Effector memory CD8-positive, alpha-beta T cell (primary cell): ENCODE data around the gene PCSK4.
"Not testable (repeated sequence)": the region's sequence is repeated elsewhere in the genome, so short reads cannot be mapped to it uniquely, and the experiment has no call there.

Source experiments
- ATAC-seq: fragments of 150-1000 bp; cut with Tn5 transposase; replicated peaks from 2 replicates; pipeline ENCODE4 v1.10.0; 2021; ENCODE audit warnings: mild to moderate bottlenecking, moderate library complexity
- DNase-seq, 3 experiments: peaks; one replicate each; pipeline ENCODE4 v3.0.0; 2021
- H3K27ac Mint-ChIP-seq, 2 donors: one replicate each; pipeline ENCODE4 v1.8.0; 2022; ENCODE audit warnings: mild to moderate bottlenecking in 2 of 2, mixed read lengths in 2 of 2, moderate library complexity in 2 of 2
- H3K27me3 Mint-ChIP-seq, 2 donors: one replicate each; pipeline ENCODE4 v1.8.0; 2022; ENCODE audit warnings: mixed read lengths in 2 of 2
- H3K36me3 Mint-ChIP-seq: one replicate; pipeline ENCODE4 v1.8.0; 2022; ENCODE audit warnings: mild to moderate bottlenecking, moderate library complexity, mixed read lengths; ENCODE audit not compliant: insufficient read depth
- H3K4me1 Mint-ChIP-seq, 2 donors: one replicate each; pipeline ENCODE4 v1.8.0; 2022; ENCODE audit warnings: low read depth in 2 of 2, mixed read lengths in 2 of 2
- H3K4me3 Mint-ChIP-seq, 2 donors: one replicate each; pipeline ENCODE4 v1.8.0; 2022; ENCODE audit warnings: mild to moderate bottlenecking in 2 of 2, mixed read lengths in 2 of 2, moderate library complexity in 2 of 2
- H3K9me3 Mint-ChIP-seq, 2 donors: one replicate each; pipeline ENCODE4 v1.8.0; 2022; ENCODE audit warnings: mixed read lengths in 2 of 2

The PCSK4 gene

DNA sequence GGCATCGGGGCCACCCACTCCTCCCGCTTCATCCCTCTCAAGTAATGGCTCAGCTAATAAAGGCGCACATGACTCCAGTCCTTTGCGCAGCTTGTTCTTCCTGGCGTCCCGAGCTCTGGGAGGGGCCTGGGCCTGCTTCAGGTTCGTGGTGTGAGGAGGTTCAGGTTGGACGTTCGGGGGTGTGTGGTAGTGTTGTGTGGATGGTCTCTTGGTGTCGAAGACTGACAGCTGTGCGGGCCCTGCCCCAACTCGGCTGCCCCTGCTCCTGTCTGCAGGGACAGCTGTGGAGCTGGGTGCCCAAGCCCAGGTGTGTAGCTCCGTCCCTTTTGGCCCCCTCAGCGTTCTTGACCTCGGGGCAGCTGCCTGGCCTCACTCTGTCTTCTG lies 49.7 kb downstream of the PCSK4 start:
- peak overlapping the region; percentile 98 to 99 for H3K4me3 Mint-ChIP-seq
- H3K4me1 Mint-ChIP-seq = peaks cover 26 to 30% of the 10 kb centered on the region in 2 donors
- H3K36me3 Mint-ChIP-seq = peaks cover 78% of the 10 kb centered on the region
- no peaks in the 10 kb centered on the region for H3K9me3 Mint-ChIP-seq
- H3K27me3 Mint-ChIP-seq = no peaks in the 10 kb centered on the region
- ATAC-seq (no peak), DNase-seq (no peak)
- H3K27ac Mint-ChIP-seq = no peak overlapping the region

DNA sequence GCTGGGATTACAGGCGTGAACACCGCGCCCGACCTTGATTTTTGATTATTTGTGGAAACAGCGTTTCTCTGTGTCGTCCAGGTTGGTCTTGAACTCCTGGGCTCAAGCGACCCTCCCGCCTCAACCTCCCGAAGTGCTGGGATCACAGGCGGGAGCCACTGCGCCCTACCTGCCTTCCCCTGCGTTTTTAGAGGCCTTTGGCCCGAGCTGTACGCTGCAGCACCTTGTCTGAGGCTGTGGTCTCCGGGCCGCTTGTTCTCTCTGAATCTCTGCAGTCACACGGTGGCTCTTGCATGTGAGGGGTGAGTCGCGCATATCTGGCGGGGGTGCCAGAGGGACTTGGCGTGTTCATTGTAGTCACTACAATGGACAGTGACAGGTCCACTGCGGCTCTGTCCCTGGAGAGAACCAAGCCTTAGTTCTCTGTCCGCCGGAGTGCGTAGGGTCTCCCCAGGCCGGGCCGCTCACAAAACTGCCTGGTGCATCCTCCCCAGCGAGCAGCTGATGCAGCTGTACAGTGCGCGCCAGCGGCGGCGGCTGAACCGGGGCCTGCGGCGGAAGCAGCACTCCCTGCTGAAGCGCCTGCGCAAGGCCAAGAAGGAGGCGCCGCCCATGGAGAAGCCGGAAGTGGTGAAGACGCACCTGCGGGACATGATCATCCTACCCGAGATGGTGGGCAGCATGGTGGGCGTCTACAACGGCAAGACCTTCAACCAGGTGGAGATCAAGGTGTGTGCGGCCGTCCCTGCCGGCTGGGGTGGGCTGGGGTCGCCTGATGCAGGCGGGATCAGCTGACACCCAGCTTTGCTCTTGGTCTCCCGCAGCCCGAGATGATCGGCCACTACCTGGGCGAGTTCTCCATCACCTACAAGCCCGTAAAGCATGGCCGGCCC lies 50.4 kb downstream of the PCSK4 start:
- Mint-ChIP-seq H3K4me1 (peaks cover 25 to 28% of the 10 kb centered on the region in 2 donors), H3K27ac (peak overlapping the region; percentile 100), H3K4me3 (peak overlapping the region; percentile 98 to 99), H3K36me3 (peaks cover 75% of the 10 kb centered on the region)
- H3K9me3 Mint-ChIP-seq, DNase-seq, H3K27me3 Mint-ChIP-seq, ATAC-seq: not testable (repeated sequence)

DNA sequence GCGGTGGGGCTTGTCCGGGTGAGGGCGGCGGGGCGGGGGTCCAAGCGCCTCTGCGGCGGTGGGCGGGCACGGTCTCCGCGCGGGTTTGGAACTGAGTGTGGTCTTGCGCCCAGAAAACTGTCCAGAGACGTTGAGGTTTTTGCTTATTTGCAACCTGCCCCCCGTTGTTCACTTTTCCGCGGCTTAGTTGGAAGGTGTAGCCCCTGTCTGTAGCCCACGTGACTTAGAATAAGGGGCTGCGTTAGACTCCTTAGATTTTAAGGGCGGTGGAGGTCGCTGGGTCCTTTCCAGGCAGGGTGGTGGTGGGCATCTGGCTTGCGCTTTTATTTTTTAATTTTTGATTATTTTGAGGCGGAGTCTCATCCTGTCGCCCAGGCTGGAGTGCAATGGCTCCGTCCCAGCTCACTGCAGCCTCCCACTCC lies 51.2 kb downstream of the PCSK4 start:
- no peak for DNase-seq
- peaks cover 74% of the 10 kb centered on the region for H3K36me3 Mint-ChIP-seq
- H3K9me3 Mint-ChIP-seq = no peaks in the 10 kb centered on the region
- peaks cover 23 to 26% of the 10 kb centered on the region in 2 donors for H3K4me1 Mint-ChIP-seq
- H3K27me3 Mint-ChIP-seq = no peaks in the 10 kb centered on the region
- H3K27ac Mint-ChIP-seq = peak overlapping the region; percentile 100
- ATAC-seq = no peak
- peak overlapping the region; percentile 98 to 99 for H3K4me3 Mint-ChIP-seq

DNA sequence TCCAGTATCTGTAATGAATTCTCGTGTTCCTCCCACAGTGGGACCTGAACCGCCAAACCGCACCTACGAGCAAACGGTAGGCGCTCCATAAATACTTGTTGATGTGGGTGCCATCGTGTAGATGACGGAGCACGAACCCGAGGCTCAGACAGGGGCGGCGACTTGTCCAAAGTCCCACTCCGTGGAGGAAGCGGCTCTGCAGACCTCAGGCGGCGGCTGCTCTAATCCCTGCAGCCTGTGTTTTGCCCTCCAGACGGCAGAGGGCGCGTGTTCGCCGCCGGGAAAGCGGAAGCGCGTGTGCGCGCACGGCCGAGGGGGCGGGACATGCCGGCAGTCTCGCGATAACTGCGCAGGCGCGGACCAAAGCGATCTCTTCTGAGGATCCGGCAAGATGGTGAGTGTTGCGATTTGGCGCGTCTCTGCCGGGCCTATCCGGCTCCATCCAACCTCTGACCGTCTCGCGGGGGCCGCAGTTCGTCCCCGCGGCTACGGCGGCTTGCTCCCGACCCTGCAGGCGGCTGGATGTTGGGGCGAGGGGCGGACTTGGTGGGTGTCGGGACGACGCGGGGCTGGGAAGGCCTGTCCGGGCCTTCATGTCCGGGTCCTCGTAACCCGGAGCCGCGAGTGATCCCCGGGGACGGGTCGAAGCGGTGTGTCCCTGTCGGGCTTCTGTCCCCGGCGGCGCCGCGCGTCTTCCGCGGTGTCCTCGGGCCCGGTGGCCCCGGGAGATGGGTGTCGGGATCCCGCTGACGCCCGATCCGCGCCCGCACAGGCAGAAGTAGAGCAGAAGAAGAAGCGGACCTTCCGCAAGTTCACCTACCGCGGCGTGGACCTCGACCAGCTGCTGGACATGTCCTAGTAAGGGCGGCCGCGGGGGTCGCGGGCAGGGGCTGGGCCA lies 51.9 kb downstream of the PCSK4 start, which contains the start of gene RPS15:
TSS of gene RPS15 (plus strand) at position 362 of the 898 bp plus-strand sequence. CDS start at position 392, 30 bp downstream.
- Mint-ChIP-seq H3K27me3 (no peaks in the 10 kb centered on the region), H3K9me3 (no peaks in the 10 kb centered on the region), H3K27ac (peak within 1 kb of the TSS; percentile 100), H3K4me1 (peaks cover 23 to 26% of the 10 kb centered on the region in 2 donors), H3K4me3 (peak within 1 kb of the TSS; percentile 98 to 99), H3K36me3 (peaks cover 74% of the 10 kb centered on the region)
- ATAC-seq = peak; percentile 83
- DNase-seq = peak; percentile 95 to 96 (median 95)

DNA sequence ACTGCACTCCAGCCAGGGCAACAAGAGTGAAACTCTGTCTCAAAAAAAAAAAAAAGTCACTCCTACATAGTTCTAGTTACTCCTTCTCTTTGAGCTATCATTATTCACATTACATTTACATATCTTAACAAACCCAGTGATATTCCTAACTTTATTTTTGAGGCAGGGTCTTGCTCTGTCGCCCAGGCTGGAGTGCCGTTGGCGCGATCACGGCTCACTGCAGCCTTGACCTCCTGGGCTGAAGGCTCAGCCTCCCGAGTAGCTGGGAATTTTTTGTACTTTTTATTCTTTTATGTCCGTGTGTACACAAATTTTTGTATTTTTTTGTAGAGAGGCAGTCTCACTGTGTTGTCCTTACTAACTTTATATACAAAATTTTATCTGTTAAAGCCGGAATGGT lies 52.5 kb downstream of the PCSK4 start:
- H3K4me1 Mint-ChIP-seq = peaks cover 23 to 26% of the 10 kb centered on the region in 2 donors
- ATAC-seq (no peak), DNase-seq (no peak)
- no peaks in the 10 kb centered on the region for H3K9me3 Mint-ChIP-seq
- H3K27me3 Mint-ChIP-seq = no peaks in the 10 kb centered on the region
- peaks cover 74% of the 10 kb centered on the region for H3K36me3 Mint-ChIP-seq
- H3K4me3 Mint-ChIP-seq = peak overlapping the region; percentile 98 to 99
- peak overlapping the region in 1 of 2 donors; percentile 100 for H3K27ac Mint-ChIP-seq

DNA sequence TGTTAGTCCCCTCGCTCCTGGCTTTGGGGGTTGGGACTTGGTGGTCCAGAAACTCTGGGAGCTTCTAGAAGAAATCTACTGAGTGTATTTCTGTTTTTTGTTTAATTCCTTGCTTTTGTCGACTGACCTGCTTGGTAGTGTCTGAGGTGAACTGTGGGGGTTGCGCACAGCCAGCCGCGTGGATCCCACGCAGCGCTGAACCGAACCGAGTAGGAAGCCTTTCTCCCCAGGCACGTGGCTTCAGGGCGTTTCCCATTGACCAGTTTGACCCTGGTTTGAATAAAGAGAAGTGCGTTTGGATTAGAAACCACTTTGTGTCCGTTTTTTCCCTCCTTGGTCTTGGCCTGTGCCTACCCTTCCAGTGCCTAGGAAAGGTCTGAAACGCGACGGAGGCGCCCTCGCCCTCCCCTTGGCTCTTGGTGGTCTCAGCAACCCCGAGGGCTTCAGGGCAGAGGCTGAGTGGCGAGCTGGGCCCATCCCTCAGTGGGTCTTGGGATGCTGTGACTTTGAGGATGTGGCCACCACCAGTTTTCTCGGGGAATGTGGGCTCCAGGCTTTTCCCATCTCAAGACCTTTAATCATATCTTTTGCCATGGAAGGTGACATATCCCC lies 54.7 kb downstream of the PCSK4 start:
- DNase-seq (no peak), ATAC-seq (no peak)
- Mint-ChIP-seq H3K9me3 (no peaks in the 10 kb centered on the region), H3K4me1 (peaks cover 16 to 17% of the 10 kb centered on the region in 2 donors), H3K27me3 (no peaks in the 10 kb centered on the region), H3K4me3 (no peak overlapping the region), H3K36me3 (peaks cover 77% of the 10 kb centered on the region), H3K27ac (peak overlapping the region in 1 of 2 donors; percentile 71)

DNA sequence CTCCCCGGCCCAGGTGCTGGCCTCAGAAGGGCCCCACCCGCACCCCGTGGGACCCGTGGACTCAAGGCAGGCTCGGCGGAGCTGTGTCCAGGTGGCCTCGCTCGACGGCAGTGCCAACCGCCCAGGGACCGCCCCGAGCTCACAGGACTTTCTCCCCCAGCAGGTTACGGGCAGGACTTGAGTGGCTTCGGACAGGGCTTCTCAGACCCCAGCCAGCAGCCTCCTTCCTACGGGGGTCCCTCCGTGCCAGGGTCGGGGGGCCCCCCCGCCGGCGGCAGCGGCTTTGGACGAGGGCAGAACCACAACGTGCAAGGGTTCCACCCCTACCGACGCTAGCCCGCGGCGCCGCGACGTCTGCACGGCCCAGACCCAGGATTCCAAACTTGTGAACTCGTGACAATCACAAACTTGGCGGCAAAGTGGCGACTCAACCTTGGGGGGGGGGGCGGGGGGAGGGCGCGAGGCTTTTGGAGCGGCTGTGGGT lies 55.5 kb downstream of the PCSK4 start:
- Mint-ChIP-seq H3K9me3 (no peaks in the 10 kb centered on the region), H3K27me3 (no peaks in the 10 kb centered on the region), H3K27ac (no peak overlapping the region), H3K4me3 (no peak overlapping the region), H3K4me1 (peaks cover 10 to 11% of the 10 kb centered on the region in 2 donors), H3K36me3 (peaks cover 76% of the 10 kb centered on the region)
- no peak for ATAC-seq
- DNase-seq = no peak

DNA sequence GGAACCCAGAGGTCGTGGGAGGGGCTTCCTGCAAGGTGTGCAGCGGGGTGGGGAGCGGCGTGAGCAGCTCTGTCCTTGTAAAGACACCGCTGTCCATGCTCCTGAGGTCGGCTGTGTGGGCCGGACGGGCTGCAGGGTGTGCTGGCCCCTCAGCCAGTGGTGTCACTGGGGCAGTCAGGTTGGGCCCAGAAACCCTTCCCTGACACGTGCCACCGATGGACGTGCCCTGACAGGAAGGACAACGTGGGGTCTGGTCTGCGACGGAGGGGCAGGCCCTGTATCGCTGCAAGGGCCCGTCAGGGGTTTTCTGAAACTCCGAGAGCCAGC lies 56.1 kb downstream of the PCSK4 start:
- no peak for ATAC-seq
- DNase-seq = no peak
- H3K4me1 Mint-ChIP-seq = peaks cover 7 to 8% of the 10 kb centered on the region in 2 donors
- H3K27ac Mint-ChIP-seq = no peak overlapping the region
- no peaks in the 10 kb centered on the region for H3K27me3 Mint-ChIP-seq
- no peaks in the 10 kb centered on the region for H3K9me3 Mint-ChIP-seq
- H3K4me3 Mint-ChIP-seq = no peak overlapping the region
- peaks cover 75% of the 10 kb centered on the region for H3K36me3 Mint-ChIP-seq

DNA sequence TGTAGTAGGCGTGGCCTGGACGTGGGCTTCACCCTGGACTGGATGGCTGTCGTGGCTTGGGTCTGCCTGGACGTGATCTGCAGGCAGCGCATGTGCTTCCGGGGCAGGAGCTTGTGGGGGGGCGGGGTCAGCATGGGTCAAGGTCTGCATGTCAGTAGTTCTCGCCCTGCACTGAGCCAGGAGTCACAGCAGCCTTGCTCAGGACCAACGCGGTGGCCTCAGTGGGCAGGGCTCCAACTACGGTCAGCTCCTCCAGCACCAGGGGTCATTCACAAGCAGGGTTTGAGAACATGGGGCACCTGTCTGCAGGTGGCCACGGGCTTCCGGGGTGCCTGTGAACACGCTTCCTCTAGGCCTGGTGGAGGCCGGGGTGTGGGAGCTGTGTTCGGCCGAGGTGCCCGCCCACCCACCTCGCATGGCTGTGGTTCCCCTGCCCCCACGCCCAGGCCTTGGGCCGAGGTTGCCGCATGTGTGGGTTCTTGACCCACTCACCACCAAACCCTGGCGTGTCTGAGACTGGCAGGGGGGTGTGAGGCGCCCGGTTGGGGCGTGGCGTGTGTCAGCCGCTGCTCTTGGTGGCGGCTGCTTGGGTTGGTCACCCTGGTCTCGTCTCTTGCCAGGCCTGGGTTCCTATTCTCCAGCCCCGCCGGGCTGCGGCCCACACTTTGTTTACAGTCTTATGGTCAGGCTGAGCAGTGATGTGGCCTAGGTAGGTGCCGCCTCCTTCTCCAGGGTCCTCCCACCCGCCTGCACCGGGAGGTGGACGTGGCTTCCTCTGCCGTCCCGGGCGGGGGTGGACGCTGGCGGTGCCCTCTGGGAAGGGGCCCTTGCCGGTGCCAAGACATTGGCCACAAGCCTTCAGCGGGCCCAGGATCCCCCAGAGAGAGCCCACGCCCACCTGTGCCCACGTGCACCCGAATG lies 56.8 kb downstream of the PCSK4 start:
- Mint-ChIP-seq H3K9me3 (no peaks in the 10 kb centered on the region), H3K4me1 (peaks cover 7 to 8% of the 10 kb centered on the region in 2 donors), H3K27me3 (no peaks in the 10 kb centered on the region), H3K27ac (no peak overlapping the region), H3K36me3 (peaks cover 75% of the 10 kb centered on the region), H3K4me3 (no peak overlapping the region)
- DNase-seq (no peak), ATAC-seq (no peak)

DNA sequence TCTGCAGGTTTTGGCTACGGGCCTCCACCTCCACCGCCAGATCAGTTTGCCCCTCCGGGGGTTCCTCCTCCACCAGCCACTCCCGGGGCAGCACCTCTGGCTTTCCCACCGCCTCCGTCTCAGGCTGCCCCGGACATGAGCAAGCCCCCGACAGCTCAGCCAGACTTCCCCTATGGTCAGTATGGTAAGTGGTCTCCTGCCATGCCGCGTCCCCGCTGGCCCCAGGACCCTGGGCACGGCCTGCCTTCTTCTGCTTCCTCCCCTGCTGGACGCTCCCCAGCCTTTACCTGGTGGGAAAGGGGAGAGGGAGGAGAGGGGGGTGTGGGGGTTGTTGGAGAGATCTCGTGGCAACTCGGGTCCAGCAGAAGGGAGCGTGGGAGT lies 57.7 kb downstream of the PCSK4 start:
- DNase-seq = no peak
- ATAC-seq = no peak
- H3K36me3 Mint-ChIP-seq = peaks cover 69% of the 10 kb centered on the region
- H3K4me1 Mint-ChIP-seq = no peaks in the 10 kb centered on the region
- no peak overlapping the region for H3K27ac Mint-ChIP-seq
- H3K27me3 Mint-ChIP-seq = no peaks in the 10 kb centered on the region
- H3K4me3 Mint-ChIP-seq = no peak overlapping the region
- H3K9me3 Mint-ChIP-seq = no peaks in the 10 kb centered on the region

DNA sequence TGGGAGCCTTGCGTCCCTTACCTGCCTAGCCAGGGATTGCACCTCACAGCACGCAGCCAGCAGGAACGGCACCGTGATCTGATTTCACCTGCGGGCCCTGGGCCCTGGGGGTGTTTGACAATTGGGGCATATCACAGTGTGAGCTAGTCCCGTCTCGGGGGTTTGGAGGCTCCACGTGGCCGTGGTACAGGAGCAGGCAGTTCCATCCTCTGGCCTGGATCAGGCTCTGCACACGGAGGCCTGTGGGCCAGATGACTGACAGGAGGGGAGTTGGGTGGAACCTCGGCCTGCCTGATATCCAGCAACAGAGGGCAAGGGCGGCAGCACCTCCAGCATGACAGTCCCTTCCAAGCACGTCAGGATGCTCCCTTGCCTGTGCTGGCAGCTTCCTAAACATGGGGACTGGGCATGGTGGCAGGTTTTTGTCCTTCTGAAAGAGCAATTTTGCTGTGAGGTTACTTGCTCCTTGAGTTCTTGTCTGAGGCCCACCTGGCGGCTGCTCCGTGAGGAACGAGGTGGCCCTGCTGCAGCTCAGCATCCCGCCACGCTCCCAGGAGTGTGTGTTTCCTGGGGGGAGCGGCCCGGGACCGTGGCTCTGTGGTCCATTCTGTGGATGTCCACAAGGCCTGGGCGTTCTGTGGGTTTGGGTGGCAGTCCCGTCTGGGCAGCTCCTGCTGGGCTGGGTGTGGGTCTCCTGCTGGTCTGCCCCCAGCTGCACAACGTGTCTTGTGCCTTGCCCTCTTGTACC lies 58.2 kb downstream of the PCSK4 start:
- H3K27ac Mint-ChIP-seq = peak overlapping the region in 1 of 2 donors; percentile 35
- no peak overlapping the region for H3K4me3 Mint-ChIP-seq
- H3K9me3 Mint-ChIP-seq = no peaks in the 10 kb centered on the region
- no peaks in the 10 kb centered on the region for H3K27me3 Mint-ChIP-seq
- ATAC-seq (no peak), DNase-seq (no peak)
- peaks cover 69% of the 10 kb centered on the region for H3K36me3 Mint-ChIP-seq
- H3K4me1 Mint-ChIP-seq = no peaks in the 10 kb centered on the region
